GM19043 (cell line): ENCODE results near the gene PTPRM.

Experiments
- ATAC-seq: cut with Tn5 transposase; IDR thresholded peaks from one replicate; pipeline ENCODE4 v1.9.1; 2021; ENCODE audit warnings: low read depth; ENCODE audit not compliant: unreplicated experiment

The PTPRM gene

DNA sequence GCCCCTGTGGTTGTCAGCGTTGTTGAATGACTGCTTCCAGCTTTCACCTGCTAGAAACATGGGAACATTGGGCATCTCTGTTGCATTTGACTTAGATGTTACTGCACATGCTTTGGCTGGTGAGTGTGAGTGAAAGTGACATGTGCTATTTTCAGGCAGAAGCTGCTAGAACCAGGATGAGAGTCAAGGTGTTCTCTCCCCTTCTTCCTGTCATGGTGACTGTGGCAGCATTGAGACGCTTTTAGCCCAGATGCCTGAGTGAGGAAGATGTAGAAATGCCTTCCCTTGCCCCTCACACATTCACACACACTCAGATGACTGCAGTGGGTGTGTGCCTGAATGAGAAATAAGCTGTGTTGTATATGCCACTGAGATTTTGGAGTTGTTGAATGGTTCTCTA lies 220.2 kb downstream of the PTPRM start:
- ATAC-seq, result no peak

DNA sequence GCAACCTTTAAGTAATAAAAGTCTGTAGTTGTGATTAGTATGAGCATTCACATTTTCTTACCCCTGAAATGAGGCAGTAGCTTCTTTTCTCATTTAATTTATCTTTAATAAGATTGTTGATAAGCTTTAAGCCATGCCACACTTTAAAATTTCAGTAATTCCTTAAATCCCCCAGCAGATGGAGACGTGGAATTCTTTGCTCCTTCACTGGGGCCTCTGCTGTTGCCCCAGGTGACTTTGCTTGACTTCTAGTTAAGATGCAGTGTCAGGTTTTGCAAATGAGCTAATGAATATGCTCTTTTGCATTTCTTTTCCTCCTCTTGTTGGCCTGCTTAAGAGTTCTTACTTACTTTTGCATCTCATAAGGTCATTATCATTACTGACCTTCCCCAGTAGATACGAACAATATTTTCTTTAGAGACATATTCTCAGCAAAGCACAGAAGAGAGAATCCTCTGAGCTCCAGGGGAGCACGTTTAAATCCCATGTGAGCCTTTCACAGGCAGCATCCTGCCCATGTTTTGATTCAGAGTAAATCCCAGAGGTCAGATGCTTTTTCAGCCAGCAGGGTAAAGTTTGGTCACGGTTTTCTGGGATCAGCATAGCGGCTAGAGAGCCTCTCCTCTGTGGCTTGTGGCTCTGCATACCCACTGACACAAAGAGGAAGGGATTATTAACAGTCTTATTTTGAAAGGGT lies 222.9 kb downstream of the PTPRM start:
- no peak for ATAC-seq

DNA sequence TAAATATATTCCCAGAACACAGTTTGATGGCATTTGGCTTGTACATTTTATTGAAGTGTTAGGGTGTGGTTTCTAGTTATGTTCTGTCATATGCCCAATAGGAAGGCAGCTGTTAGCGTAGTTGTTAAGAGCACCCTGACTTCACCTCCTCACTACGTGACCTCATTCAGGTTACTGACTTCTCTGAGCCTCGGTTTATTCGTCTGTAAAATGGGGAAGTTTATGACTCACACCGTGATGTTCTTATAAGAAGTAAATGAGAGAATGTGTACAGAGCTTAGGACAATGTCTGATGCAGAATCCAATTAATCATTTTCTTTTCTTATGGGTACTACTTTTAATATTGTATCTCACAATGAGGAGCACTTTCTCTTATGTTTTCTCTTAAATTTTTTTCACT lies 226.0 kb downstream of the PTPRM start:
- no peak for ATAC-seq

DNA sequence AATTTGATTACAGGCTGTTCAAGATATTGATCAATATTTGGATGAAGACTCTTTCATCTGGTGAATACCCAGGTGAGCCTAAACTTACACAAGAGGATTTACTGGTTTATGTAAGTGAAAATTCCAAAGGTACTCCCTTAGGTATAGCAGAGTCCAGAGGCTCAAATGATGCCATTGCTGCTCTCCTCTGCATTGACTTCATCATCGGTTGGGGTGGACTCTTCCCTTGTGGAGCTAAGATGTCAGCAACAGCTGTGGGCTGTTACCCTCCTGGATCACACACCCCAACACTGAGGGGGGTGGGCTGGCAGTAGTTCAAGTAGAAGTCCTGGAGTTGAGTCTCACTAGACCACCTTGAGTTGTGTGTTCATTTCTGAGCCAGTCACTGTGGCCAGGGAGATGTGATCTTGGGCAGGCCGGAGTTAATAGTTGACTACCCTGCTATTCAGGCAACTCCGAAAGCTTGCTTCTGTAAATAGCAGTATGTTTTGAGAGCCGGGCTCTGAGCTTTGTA lies 236.9 kb downstream of the PTPRM start:
- ATAC-seq, result no peak

- no peak for ATAC-seq
These were observed 238.0 kb downstream of the PTPRM start for GRCh38 chr18:7805096-7805495.

GRCh38 chr18:7805880-7806279 lies 238.8 kb downstream of the PTPRM start:
- no peak for ATAC-seq

DNA sequence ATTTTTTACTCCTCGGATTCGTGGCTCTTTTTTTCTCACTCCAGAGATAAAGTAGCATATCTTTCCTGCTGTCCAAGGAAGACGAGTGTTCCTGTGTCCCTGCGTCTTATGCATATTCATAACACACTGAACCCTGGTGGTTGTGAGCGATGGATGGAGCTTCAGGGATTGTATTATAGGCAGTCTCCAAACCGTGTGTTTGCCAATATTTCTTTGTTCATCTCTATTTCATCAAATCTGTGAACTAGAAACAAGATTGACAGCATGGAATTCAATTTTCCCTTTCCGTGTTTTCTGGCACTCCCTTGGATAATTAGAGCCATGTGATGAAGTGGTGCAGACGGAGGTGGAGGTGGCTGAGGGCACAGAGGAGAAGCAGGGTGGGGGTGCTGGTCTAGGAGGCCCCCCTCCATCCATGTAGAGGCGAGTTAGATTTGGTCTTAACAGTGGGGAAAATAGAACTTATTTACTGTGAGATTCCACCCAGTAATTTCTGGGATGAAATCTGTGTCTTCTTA lies 240.9 kb downstream of the PTPRM start:
- no peak for ATAC-seq

GRCh38 chr18:7808992-7809391 lies 241.9 kb downstream of the PTPRM start:
- ATAC-seq, result no peak

DNA sequence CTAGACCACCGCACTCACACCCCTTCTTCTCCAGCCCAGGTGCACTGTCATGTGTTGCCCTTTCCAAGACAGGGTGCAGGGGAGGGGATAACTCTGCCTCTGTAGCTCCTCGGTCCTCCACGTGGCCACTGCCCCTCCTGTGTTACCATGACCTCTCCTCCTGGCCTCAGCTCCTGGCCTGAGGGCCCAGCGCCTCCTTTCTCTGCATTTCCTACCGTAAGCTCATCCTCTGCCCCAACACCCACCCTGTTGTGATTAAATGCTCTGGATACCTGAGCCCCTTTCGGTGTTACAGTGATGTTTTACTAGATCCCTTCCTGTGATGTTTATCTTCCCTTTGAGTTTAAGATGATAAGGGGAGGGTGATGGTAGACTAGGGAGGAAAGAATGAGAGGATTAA lies 242.3 kb downstream of the PTPRM start:
- ATAC-seq, result no peak

GRCh38 chr18:7809978-7810377 lies 242.9 kb downstream of the PTPRM start:
- no peak for ATAC-seq

GRCh38 chr18:7812431-7813063 lies 245.4 kb downstream of the PTPRM start:
- ATAC-seq, result no peak

- ATAC-seq, result no peak
These were observed 246.0 kb downstream of the PTPRM start for GRCh38 chr18:7813131-7813530.

- no peak for ATAC-seq
These were observed 247.7 kb downstream of the PTPRM start for GRCh38 chr18:7814754-7815315.

GRCh38 chr18:7815787-7816186 lies 248.7 kb downstream of the PTPRM start:
- ATAC-seq, result no peak

DNA sequence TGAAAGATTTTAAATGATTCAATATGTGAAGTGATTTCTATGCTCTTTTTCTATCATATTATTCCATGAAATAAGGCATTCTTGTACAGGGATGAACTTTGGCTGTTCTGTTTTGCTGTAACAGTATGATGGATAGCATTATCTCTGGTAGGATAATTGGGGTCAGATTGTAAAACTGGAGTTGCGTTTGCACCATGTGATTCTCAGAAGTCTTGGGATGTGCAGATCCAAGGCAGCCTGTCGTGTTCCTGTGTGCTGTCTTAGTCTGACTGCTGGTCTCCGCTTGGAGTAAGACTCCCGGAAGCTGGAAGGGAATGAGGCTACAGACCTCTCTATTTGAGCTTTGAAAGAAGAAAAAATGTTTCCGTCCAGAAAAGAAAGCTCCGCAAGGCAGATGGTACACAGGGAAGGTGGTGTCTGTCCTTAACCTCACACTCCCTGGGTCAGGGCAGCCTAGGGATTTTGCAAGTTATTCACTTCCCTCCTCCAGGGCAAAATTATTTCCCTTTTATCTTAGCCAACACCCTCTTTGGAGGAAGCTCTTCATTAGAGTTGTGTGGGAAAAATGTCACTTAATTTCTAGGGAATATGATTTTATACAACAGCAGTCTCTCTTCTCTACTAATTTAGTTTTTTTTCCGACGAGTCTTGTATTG lies 250.6 kb downstream of the PTPRM start:
- ATAC-seq, result no peak

DNA sequence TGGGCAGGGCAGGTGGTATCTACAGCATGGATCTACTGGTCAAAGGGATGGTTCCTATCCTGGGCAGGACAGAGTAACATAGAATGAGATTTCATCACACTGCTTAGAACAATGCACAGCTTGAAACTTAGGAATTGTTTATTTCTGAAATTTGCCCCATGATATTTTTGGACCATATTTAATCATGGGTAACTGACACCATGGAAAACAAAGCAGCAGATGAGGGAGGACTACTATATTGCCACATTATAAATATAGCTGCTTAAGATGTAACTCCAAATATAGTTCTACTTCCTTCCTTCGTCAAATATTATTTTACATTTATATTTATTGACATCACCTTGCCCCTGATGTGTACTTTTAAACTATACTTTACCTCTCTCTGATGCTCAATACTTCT lies 254.7 kb downstream of the PTPRM start:
- no peak for ATAC-seq

DNA sequence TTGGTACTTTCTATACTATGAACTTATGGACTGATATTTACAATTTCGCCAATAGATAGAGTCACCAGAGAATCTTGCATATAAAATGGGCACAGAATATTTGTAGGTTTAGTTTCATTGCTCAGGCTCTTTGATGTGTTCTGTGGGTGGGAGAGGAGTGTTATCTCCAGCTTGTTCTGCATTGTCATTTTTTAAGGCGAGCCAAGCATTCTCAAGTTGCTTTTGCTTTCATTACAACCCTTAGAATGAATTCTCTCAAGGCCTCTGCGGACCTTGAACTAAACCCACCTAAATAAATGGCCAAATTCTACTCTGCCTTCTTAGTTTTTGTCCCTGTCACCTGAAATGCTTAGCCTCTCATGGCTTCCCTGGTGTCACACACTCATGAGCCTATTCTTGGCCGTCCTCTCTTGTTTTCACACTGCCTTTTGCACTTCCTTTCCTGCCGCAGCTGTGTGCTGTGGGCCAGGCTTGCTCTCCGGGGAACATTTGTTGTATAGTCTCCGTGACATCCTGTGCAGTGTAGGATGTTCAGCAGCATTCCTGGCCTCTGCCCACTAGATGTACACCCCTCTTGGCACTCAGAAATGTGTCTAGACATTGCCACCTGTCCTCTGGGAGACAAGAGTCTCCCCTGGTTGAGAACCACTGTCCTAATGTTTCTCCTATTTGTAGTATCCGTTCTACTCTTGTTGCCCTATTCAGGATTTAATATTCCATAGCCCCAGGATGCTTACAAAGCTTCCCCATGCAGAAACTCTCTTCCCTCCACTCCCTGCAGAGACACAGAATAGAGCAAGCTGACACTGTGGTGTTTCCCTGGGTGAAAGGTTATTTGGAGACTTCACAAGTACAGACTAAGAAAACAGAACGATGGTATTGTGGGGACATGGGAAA lies 255.6 kb downstream of the PTPRM start:
- no peak for ATAC-seq

DNA sequence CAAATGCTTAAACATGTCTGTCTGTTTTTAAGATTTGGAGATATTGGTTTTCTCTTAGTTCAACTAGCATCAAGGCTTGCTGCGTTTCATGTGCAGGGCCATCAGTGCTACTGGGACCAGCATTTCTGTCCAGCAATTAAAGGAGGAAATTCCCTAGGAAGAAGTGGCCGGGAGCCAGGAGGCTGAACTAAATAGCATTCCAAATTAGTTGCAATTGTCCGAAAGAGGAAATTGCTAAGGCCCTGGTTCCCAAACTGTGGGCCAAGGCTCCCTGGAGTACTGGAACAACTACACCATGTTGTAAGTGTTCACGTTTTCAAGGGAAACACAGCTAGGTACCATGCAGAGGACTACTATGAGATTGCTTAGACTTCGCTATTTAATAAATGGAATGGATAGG lies 257.9 kb downstream of the PTPRM start:
- ATAC-seq, result no peak

DNA sequence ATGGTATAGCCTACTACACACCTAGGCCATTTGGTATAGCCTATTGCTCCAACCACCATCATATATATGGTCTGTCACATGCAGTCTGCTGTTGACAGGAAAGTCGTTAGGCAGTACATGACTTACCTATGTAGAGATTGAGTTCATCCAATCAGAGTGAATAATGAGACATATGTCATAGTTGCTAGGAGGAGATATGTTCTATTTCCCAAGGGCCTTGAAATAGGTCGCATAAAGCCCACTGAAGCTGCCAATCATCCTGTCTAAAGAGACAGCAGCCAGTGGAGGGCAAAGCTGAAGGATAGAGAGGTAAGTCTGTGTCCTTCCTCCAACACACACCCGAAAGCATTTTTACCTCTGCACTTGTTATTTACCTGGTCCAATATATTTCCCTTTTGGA lies 263.4 kb downstream of the PTPRM start:
- peak; percentile 51 for ATAC-seq

DNA sequence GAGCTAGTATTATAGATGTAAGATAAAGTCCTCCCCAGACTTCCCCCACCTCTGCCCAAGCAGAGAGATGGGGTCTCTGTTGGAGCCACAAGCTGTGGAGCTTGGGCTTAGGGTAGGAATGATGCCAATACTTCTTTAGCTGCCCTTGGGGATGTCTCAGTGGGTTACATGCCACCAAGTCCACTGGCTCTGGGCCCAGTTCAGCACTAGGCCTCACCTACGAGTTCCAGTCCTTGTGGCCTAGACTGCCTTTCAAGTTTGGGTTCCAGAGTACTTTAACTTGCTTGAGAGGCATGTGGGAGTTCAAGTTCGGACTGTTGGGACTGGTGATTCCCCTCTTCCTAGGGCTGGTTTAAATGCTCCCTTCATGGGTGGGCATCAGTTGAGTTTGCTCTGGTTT lies 272.4 kb downstream of the PTPRM start:
- no peak for ATAC-seq
